Activated T-helper 1 cell treated with anti-CD3 and anti-CD28 coated beads, Interleukin-12 subunit alpha, Interleukin-12 subunit beta, Interleukin-2, Interleukin-4 antibody, amounts not matched to agents 30 ng/mL and 10 ng/mL and 1 ng/mL, durations not matched to agents 14 hours and 24 hours and 36 hours (primary cell): ENCODE results near the gene HSPB6. TPM values are rescaled to one million over a fixed set of nuclear protein-coding genes. Genes with fewer than 3 reads are reported as not detected.

Source experiments
- DNase-seq: peaks from one replicate; pipeline ENCODE4 v3.0.0; 2021; ENCODE audit warnings: low spot score
- H3K27ac Mint-ChIP-seq: one replicate; pipeline ENCODE4 v1.8.0; 2021; ENCODE audit warnings: mild to moderate bottlenecking, mixed read lengths
- H3K27me3 Mint-ChIP-seq: one replicate; pipeline ENCODE4 v1.8.0; 2022; ENCODE audit warnings: mild to moderate bottlenecking, moderate library complexity, mixed read lengths; ENCODE audit not compliant: insufficient read depth
- H3K36me3 Mint-ChIP-seq: one replicate; pipeline ENCODE4 v1.8.0; 2021; ENCODE audit warnings: low read depth, mixed read lengths
- H3K4me1 Mint-ChIP-seq: one replicate; pipeline ENCODE4 v1.8.0; 2021; ENCODE audit warnings: low read depth, mixed read lengths
- H3K4me3 Mint-ChIP-seq: one replicate; pipeline ENCODE4 v1.8.0; 2021; ENCODE audit warnings: mild to moderate bottlenecking, moderate library complexity, mixed read lengths
- H3K9me3 Mint-ChIP-seq: one replicate; pipeline ENCODE4 v1.8.0; 2021; ENCODE audit warnings: mixed read lengths
- intact Hi-C: fragments of 100-400 bp; cut with micrococcal nuclease; formaldehyde crosslinking; loops from one replicate; pipeline ENCODE4 v1.15.1; 2024
- total RNA-seq: library from RNA; stranded (reverse); gene quantifications from 2 replicates; pipeline ENCODE4 v1.2.3, GENCODE V29; 2022

HSPB6 gene
- total RNA-seq, 1 donor from 2014 or later = not detected

- H3K4me3 Mint-ChIP-seq = peak overlapping the region; percentile 11
- intact Hi-C loops = loop anchor here (5.0 kb wide), 1 partner anchor 207 kb away; the partner anchor contains the start of gene TMEM147
- no peak for DNase-seq
- peaks cover 16% of the 10 kb centered on the region for H3K36me3 Mint-ChIP-seq
- peaks cover 37% of the 10 kb centered on the region for H3K4me1 Mint-ChIP-seq
- no peaks in the 10 kb centered on the region for H3K9me3 Mint-ChIP-seq
- no peak overlapping the region for H3K27ac Mint-ChIP-seq
- H3K27me3 Mint-ChIP-seq = no peaks in the 10 kb centered on the region
Measured at GRCh38 chr19:35754370-35755130, 2.3 kb downstream of the HSPB6 start.

GRCh38 chr19:35753634-35754369, 3.0 kb downstream of the HSPB6 start:
- Mint-ChIP-seq H3K27me3 (no peaks in the 10 kb centered on the region), H3K36me3 (peaks cover 15% of the 10 kb centered on the region), H3K9me3 (no peaks in the 10 kb centered on the region), H3K4me3 (no peak overlapping the region), H3K4me1 (peaks cover 36% of the 10 kb centered on the region), H3K27ac (no peak overlapping the region)
- no peak for DNase-seq
- intact Hi-C loops = no loop called here

- H3K4me1 Mint-ChIP-seq = peaks cover 41% of the 10 kb centered on the region
- H3K27me3 Mint-ChIP-seq = no peaks in the 10 kb centered on the region
- peaks cover 17% of the 10 kb centered on the region for H3K36me3 Mint-ChIP-seq
- no peak for DNase-seq
- H3K9me3 Mint-ChIP-seq = no peaks in the 10 kb centered on the region
- intact Hi-C loops = no loop called here
- no peak overlapping the region for H3K4me3 Mint-ChIP-seq
- H3K27ac Mint-ChIP-seq = no peak overlapping the region
Measured at GRCh38 chr19:35752746-35753350, 4.0 kb downstream of the HSPB6 start.

- peaks cover 36% of the 10 kb centered on the region for H3K4me1 Mint-ChIP-seq
- no peaks in the 10 kb centered on the region for H3K27me3 Mint-ChIP-seq
- H3K27ac Mint-ChIP-seq = no peak overlapping the region
- H3K9me3 Mint-ChIP-seq = no peaks in the 10 kb centered on the region
- no peak overlapping the region for H3K4me3 Mint-ChIP-seq
- intact Hi-C loops = no loop called here
- peaks cover 18% of the 10 kb centered on the region for H3K36me3 Mint-ChIP-seq
- no peak for DNase-seq
Measured at GRCh38 chr19:35751839-35752745, 4.7 kb downstream of the HSPB6 start.

GRCh38 chr19:35750167-35750566, 6.7 kb downstream of the HSPB6 start:
- Mint-ChIP-seq H3K4me3 (peak overlapping the region; percentile 62), H3K27me3 (peaks cover 2% of the 10 kb centered on the region), H3K27ac (peak overlapping the region; percentile 44), H3K36me3 (peaks cover 17% of the 10 kb centered on the region), H3K9me3 (no peaks in the 10 kb centered on the region), H3K4me1 (peaks cover 38% of the 10 kb centered on the region)
- DNase-seq = no peak
- intact Hi-C loops = no loop called here

GRCh38 chr19:35748106-35749020, 8.5 kb downstream of the HSPB6 start, which contains the start of gene LIN37:
LIN37 (plus strand) TSS chr19:35748576; CDS start chr19:35748725, 149 bp downstream.
- no peaks in the 10 kb centered on the region for H3K9me3 Mint-ChIP-seq
- peak within 1 kb of the TSS; percentile 89 for H3K27ac Mint-ChIP-seq
- H3K27me3 Mint-ChIP-seq = peaks cover 2% of the 10 kb centered on the region
- intact Hi-C loops = loop anchor here (1.0 to 10.0 kb wide), 8 partner anchors 8 to 594 kb away; partner anchors contain the start of genes ARHGAP33, COX6B1, FXYD5 and POLR2I
- peaks cover 8% of the 10 kb centered on the region for H3K36me3 Mint-ChIP-seq
- peak; percentile 99 for DNase-seq
- H3K4me1 Mint-ChIP-seq = peaks cover 43% of the 10 kb centered on the region
- H3K4me3 Mint-ChIP-seq = peak within 1 kb of the TSS; percentile 97

- H3K9me3 Mint-ChIP-seq = no peaks in the 10 kb centered on the region
- H3K36me3 Mint-ChIP-seq = peaks cover 11% of the 10 kb centered on the region
- intact Hi-C loops = loop anchor here (10.0 kb wide), 1 partner anchor 592 kb away; the partner anchor contains the start of gene FXYD5
- peak overlapping the region; percentile 96 for H3K27ac Mint-ChIP-seq
- peaks cover 2% of the 10 kb centered on the region for H3K27me3 Mint-ChIP-seq
- no peak for DNase-seq
- H3K4me3 Mint-ChIP-seq = peak overlapping the region; percentile 98
- H3K4me1 Mint-ChIP-seq = peaks cover 53% of the 10 kb centered on the region
Measured at GRCh38 chr19:35746531-35746930, 10.3 kb downstream of the HSPB6 start.

GRCh38 chr19:35746087-35746462, 10.8 kb downstream of the HSPB6 start:
- Mint-ChIP-seq H3K27me3 (peaks cover 2% of the 10 kb centered on the region), H3K4me3 (peak overlapping the region; percentile 98), H3K27ac (peak overlapping the region; percentile 96), H3K4me1 (peaks cover 53% of the 10 kb centered on the region), H3K9me3 (no peaks in the 10 kb centered on the region), H3K36me3 (peaks cover 11% of the 10 kb centered on the region)
- DNase-seq = no peak
- intact Hi-C loops = loop anchor here (10.0 kb wide), 1 partner anchor 591 kb away; the partner anchor contains the start of gene FXYD5

- H3K4me1 Mint-ChIP-seq = peaks cover 53% of the 10 kb centered on the region
- H3K36me3 Mint-ChIP-seq = peaks cover 12% of the 10 kb centered on the region
- DNase-seq = peak; percentile 98
- no peaks in the 10 kb centered on the region for H3K9me3 Mint-ChIP-seq
- H3K27ac Mint-ChIP-seq = peak within 1 kb of the TSS; percentile 96
- H3K4me3 Mint-ChIP-seq = peak within 1 kb of the TSS; percentile 98
- H3K27me3 Mint-ChIP-seq = peaks cover 2% of the 10 kb centered on the region
- intact Hi-C loops = loop anchor here (1.0 to 10.0 kb wide), 8 partner anchors 28 to 591 kb away; partner anchors contain the start of genes ALKBH6, ARHGAP33, FXYD5 and THAP8
Measured at GRCh38 chr19:35745328-35746086, 11.3 kb downstream of the HSPB6 start, which contains the start of the genes PSENEN and U2AF1L4. PSENEN (plus strand) TSS chr19:35745651; CDS start chr19:35745931, 280 bp downstream. U2AF1L4 (minus strand) TSS chr19:35745418; CDS start chr19:35745391, 27 bp downstream.

GRCh38 chr19:35744430-35745327, 12.2 kb downstream of the HSPB6 start:
- H3K4me1 Mint-ChIP-seq = peaks cover 45% of the 10 kb centered on the region
- peak overlapping the region; percentile 98 for H3K4me3 Mint-ChIP-seq
- peaks cover 12% of the 10 kb centered on the region for H3K36me3 Mint-ChIP-seq
- intact Hi-C loops = loop anchor here (1.0 to 10.0 kb wide), 12 partner anchors 27 to 590 kb away; partner anchors contain the start of genes ALKBH6, ARHGAP33, COX6B1 and FXYD5
- DNase-seq = peak; percentile 93
- peak overlapping the region; percentile 96 for H3K27ac Mint-ChIP-seq
- H3K9me3 Mint-ChIP-seq = no peaks in the 10 kb centered on the region
- peaks cover 2% of the 10 kb centered on the region for H3K27me3 Mint-ChIP-seq
